ENCODE data around the gene TEAD1.

- TF ChIP-seq CTCF (IDR thresholded peaks at IDR 0.05): no peak
- TF ChIP-seq POLR2AphosphoS5 (IDR thresholded peaks at IDR 0.05): peak; percentile 80
- peak; percentile 13 to 21 for TF ChIP-seq POLR2A (IDR thresholded peaks at IDR 0.05)
Measured at GRCh38 chr11:12680246-12680939, 6.2 kb downstream of the TEAD1 start.

Data from gastroesophageal sphincter (tissue), 3 donors.